PC-3 (cell line): ENCODE results near the gene PLA2G4A. TPM values are rescaled to one million over a fixed set of nuclear protein-coding genes. Genes with fewer than 3 reads are reported as not detected.

Experiments
- ATAC-seq: fragments of 200-7000 bp; cut with Tn5 transposase; 2 replicates; pipeline ENCODE4 v1.9.1; 2020; ENCODE audit warnings: mild to moderate bottlenecking, moderate library complexity
- BruUV-seq: library from RNA; stranded (reverse); fragments of 400-500 nt; replicated peaks from 2 replicates; lab custom pipeline; 2021; lab: Mats Ljungman, UMichigan
- CTCF ChIA-PET: fragments of 300-600 bp; sonication (Branson Sonifier 250); formaldehyde crosslinking; loops from one replicate; lab custom pipeline; 2022; ENCODE audit warnings: antibody characterized with exemption; lab: Charles Lee
- POLR2A ChIA-PET: fragments of 300-600 bp; sonication (Branson Sonifier 250); formaldehyde crosslinking; loops from one replicate; lab custom pipeline; 2022; ENCODE audit warnings: antibody characterized with exemption; ENCODE audit not compliant: unreplicated experiment; lab: Charles Lee
- DNase-seq: peaks from one replicate; pipeline ENCODE4 v3.0.0-alpha.2; 2015
- H2AFZ ChIP-seq: fragments of 300-600 bp; sonication (generic); 2 replicates; pipeline ENCODE4 v1.6.0; 2016; ENCODE audit warnings: antibody characterized with exemption, low read length
- H3F3A ChIP-seq: fragments of 300-600 bp; sonication (generic); one replicate; pipeline ENCODE4 v1.6.0; 2017; ENCODE audit warnings: antibody characterized with exemption, low read length, control low read depth, mild to moderate bottlenecking; ENCODE audit not compliant: unreplicated experiment
- H3K27ac ChIP-seq: fragments of 300-600 bp; sonication (generic); 2 replicates; pipeline ENCODE4 v1.5.1; 2016; ENCODE audit warnings: mild to moderate bottlenecking, low read length
- H3K27me3 ChIP-seq: fragments of 300-600 bp; sonication (generic); 2 replicates; pipeline ENCODE4 v1.6.1; 2016; ENCODE audit warnings: low read length, mixed read lengths
- H3K36me3 ChIP-seq: fragments of 300-600 bp; sonication (generic); 2 replicates; pipeline ENCODE4 v1.6.1; 2016; ENCODE audit warnings: low read depth, mixed run types, low read length, mixed read lengths
- H3K4me1 ChIP-seq: fragments of 300-600 bp; sonication (generic); 2 replicates; pipeline ENCODE4 v1.5.1; 2016; ENCODE audit warnings: low read length; ENCODE audit not compliant: insufficient read depth
- H3K4me2 ChIP-seq: fragments of 300-600 bp; sonication (generic); 2 replicates; pipeline ENCODE4 v1.6.0; 2016; ENCODE audit warnings: low read length
- H3K4me3 ChIP-seq: fragments of 300-600 bp; sonication (generic); 2 replicates; pipeline ENCODE4 v1.5.1; 2016; ENCODE audit warnings: mild to moderate bottlenecking, low read length, mixed read lengths
- H3K79me2 ChIP-seq: fragments of 300-600 bp; sonication (generic); 2 replicates; pipeline ENCODE4 v1.6.1; 2017; ENCODE audit warnings: low read length, mixed read lengths
- H3K9ac ChIP-seq: fragments of 300-600 bp; sonication (generic); 2 replicates; pipeline ENCODE4 v1.6.0; 2016; ENCODE audit warnings: mild to moderate bottlenecking, low read length
- H3K9me2 ChIP-seq: fragments of 300-600 bp; sonication (generic); replicated peaks from 2 replicates; pipeline ENCODE4 v1.6.1; 2016; ENCODE audit warnings: mixed run types, low read length, mixed read lengths
- H3K9me3 ChIP-seq: fragments of 300-600 bp; sonication (generic); 2 replicates; pipeline ENCODE4 v1.6.1; 2016; ENCODE audit warnings: low read length, mixed read lengths
- H4K20me1 ChIP-seq: fragments of 300-600 bp; sonication (generic); 2 replicates; pipeline ENCODE4 v1.6.1; 2016; ENCODE audit warnings: low read length, mixed read lengths
- CTCF ChIP-seq: fragments of 300-600 bp; sonication (generic); conservative IDR thresholded peaks from 2 replicates; pipeline ENCODE4 v1.5.1; 2017; ENCODE audit warnings: antibody characterized with exemption, low read depth, mild to moderate bottlenecking, low read length
- EZH2 ChIP-seq: fragments of 300-600 bp; sonication (generic); IDR thresholded peaks from one replicate; pipeline ENCODE4 v1.6.1; 2017; ENCODE audit warnings: antibody characterized with exemption, mild to moderate bottlenecking, low read length; ENCODE audit not compliant: unreplicated experiment
- EZH2phosphoT487 ChIP-seq: fragments of 300-600 bp; sonication (generic); IDR thresholded peaks from 2 replicates; pipeline ENCODE4 v1.6.1; 2018; ENCODE audit warnings: mild to moderate bottlenecking, antibody characterized with exemption, low read length, borderline replicate concordance
- intact Hi-C: fragments of 100-400 bp; cut with micrococcal nuclease; formaldehyde crosslinking; loops from 2 replicates; pipeline ENCODE4 v1.9.0; 2023
- total RNA-seq: library from RNA; depleted of rRNA; stranded (reverse); fragments of >200 nt; gene quantifications from 2 replicates; pipeline ENCODE4 v1.2.3, GENCODE V29; 2014

PLA2G4A gene
- total RNA-seq, 1 experiment from 2014 or later: 2.3 TPM

GRCh38 chr1:186899577-186899976 lies 70.8 kb downstream of the PLA2G4A start:
- CTCF ChIA-PET: no interaction called here

GRCh38 chr1:186899977-186900376 lies 71.2 kb downstream of the PLA2G4A start:
- H3K9me3 ChIP-seq: no peaks in the 10 kb centered on the region
- H3K4me2 ChIP-seq: no peak overlapping the region
- H3F3A ChIP-seq: no peaks in the 10 kb centered on the region
- H3K27me3 ChIP-seq: no peaks in the 10 kb centered on the region
- H3K9ac ChIP-seq: no peak overlapping the region
- intact Hi-C loops: no loop called here
- ChIA-PET CTCF (no interaction called here), POLR2A (no interaction called here)
- no peak overlapping the region for H2AFZ ChIP-seq
- H4K20me1 ChIP-seq: no peaks in the 10 kb centered on the region
- no peaks in the 10 kb centered on the region for H3K36me3 ChIP-seq
- H3K27ac ChIP-seq: no peak overlapping the region
- H3K4me1 ChIP-seq: no peaks in the 10 kb centered on the region; the same call in 1 of the 2 replicates
- H3K9me2 ChIP-seq: no peaks in the 10 kb centered on the region
- no peak overlapping the region for H3K4me3 ChIP-seq
- ATAC-seq: no peak
- TF ChIP-seq EZH2phosphoT487 (no peak), CTCF (no peak), EZH2 (no peak)
- H3K79me2 ChIP-seq: no peaks in the 10 kb centered on the region
- DNase-seq: no peak
- BruUV-seq: no TSS peak

More at GRCh38 chr1:186899577-186899976, 70.8 kb downstream of the PLA2G4A start:
- H3K27me3 ChIP-seq: no peaks in the 10 kb centered on the region
- BruUV-seq: no TSS peak
- H3K4me2 ChIP-seq: no peak overlapping the region
- DNase-seq (no peak), ATAC-seq (no peak)
- H3K36me3 ChIP-seq: no peaks in the 10 kb centered on the region
- no peak overlapping the region for H3K4me3 ChIP-seq
- no peaks in the 10 kb centered on the region for H3K9me2 ChIP-seq
- no peaks in the 10 kb centered on the region; the same call in 1 of the 2 replicates for H3K4me1 ChIP-seq
- intact Hi-C loops: no loop called here
- no peaks in the 10 kb centered on the region for H3K79me2 ChIP-seq
- H3K9me3 ChIP-seq: no peaks in the 10 kb centered on the region
- POLR2A ChIA-PET: no interaction called here
- no peaks in the 10 kb centered on the region for H4K20me1 ChIP-seq
- TF ChIP-seq EZH2phosphoT487 (no peak), CTCF (no peak), EZH2 (no peak)
- H3K27ac ChIP-seq: no peak overlapping the region
- H3F3A ChIP-seq: no peaks in the 10 kb centered on the region
- H2AFZ ChIP-seq: no peak overlapping the region
- no peak overlapping the region for H3K9ac ChIP-seq

- intact Hi-C loops: no loop called here
- Histone ChIP-seq H4K20me1 (no peaks in the 10 kb centered on the region), H3K9ac (no peak overlapping the region), H3K4me2 (no peak overlapping the region), H3K4me1 (no peaks in the 10 kb centered on the region; the same call in 1 of the 2 replicates), H3K79me2 (no peaks in the 10 kb centered on the region), H3F3A (no peaks in the 10 kb centered on the region), H3K36me3 (no peaks in the 10 kb centered on the region), H3K4me3 (no peak overlapping the region), H3K9me3 (no peaks in the 10 kb centered on the region), H3K27me3 (no peaks in the 10 kb centered on the region), H3K27ac (no peak overlapping the region), H2AFZ (no peak overlapping the region), H3K9me2 (no peaks in the 10 kb centered on the region)
- ChIA-PET POLR2A (no interaction called here), CTCF (interaction anchor here (0.6 kb wide), 1 partner anchor 421 kb away, joined by 3 read pairs; no protein-coding TSS in a partner anchor)
- TF ChIP-seq EZH2phosphoT487 (no peak), EZH2 (no peak), CTCF (no peak)
- DNase-seq (no peak), ATAC-seq (no peak)
- BruUV-seq: no TSS peak
Observed at GRCh38 chr1:186900539-186901237, 71.9 kb downstream of the PLA2G4A start.
